Stimulated activated CD4-positive, alpha-beta T cell treated with anti-CD3 and anti-CD28 coated beads, Interleukin-4, amount 100 ng/mL, for 4 hours (primary cell): ENCODE data around the gene ZC2HC1C.
"Not testable (repeated sequence)": the region's sequence is repeated elsewhere in the genome, so short reads cannot be mapped to it uniquely, and the experiment has no call there.

Source experiments
- DNase-seq, 2 experiments: peaks; one replicate each; pipeline ENCODE4 v3.0.0-alpha.2; 2020

Gene ZC2HC1C

DNA sequence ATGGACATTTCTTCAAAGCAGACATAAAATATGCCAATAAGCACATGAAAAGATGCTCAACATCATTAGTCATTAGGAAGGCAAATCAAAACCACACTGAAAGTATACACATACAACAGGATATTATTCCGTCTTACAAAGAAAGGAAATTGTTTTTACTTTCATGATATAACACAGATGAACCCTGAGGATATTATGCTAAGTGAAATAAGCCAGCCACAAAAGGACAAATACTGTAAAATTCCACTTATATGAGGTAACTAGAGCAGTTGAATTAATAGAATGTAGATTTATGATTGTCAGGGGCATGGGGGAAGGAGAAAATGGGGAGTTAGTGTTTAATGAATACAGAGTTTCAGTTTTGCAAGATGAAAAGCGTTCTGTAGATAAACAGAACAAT lies 9.8 kb upstream of the ZC2HC1C start:
- no peak for DNase-seq

- DNase-seq: no peak
Observed at GRCh38 chr14:75060420-75060819, 9.0 kb upstream of the ZC2HC1C start.

DNA sequence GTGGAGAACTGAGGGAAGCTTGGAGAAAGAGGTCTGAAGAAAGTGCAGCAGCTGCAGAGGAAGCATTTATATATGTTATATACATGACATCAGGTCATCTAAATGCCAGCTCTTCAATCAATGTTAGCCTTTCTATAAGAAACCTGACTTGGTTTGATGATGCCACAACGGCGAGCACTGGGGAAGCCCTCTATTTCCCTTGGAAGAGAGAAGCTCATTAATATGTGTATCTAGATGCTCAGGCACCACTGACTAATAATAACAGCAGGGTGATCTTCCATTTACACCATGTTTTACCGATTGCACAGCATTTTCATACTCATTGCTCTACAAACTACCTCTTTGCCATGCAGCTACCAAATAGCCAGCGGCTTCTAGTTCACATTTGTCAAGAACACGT lies 6.4 kb upstream of the ZC2HC1C start:
- no peak for DNase-seq

GRCh38 chr14:75063491-75064204 lies 5.8 kb upstream of the ZC2HC1C start, which contains the start of gene ACYP1:
Gene ACYP1 (minus strand): TSS chr14:75064024. CDS start chr14:75063553, 471 bp downstream.
- DNase-seq: peak; percentile 85 to 91

DNA sequence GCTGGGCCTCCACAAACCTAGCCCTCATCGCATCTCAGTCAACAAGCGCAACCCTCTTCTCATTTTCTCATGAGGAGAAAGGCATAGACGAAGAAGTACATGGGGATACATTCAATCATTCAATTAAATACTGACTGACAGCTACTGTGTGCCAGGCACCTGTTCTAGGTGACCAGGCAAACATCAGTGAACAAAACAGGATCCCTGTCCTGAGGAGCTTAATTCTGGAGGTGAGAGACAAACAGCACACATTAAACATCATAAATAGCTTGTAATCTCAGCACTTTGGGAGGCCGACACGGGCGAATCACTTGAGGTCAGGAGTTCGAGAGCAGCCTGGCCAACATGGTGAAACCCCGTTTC lies 5.3 kb upstream of the ZC2HC1C start:
- no peak for DNase-seq

- no peak for DNase-seq
Observed at GRCh38 chr14:75066691-75067090, 2.8 kb upstream of the ZC2HC1C start.

DNA sequence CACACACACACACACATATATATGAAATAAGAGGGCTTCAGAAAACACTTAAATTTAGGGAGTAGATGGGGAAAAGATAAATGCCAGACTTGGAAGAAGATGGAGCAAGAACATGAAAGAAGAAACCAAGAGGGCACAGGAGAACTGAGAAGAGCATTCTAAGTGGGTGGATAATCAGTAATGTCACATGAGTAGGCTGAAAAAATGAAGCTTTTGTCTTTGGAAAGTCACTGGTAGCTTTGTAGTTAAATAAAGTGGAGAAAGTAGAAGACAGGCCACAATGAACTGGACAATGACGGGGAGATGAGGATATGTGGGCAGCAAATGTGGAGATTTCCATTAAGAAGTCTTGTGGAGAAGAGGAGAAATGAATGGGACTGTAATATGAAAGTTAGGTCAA lies 2.2 kb upstream of the ZC2HC1C start:
- no peak for DNase-seq

- DNase-seq: not testable (repeated sequence)
Observed at GRCh38 chr14:75067765-75068164, 1.7 kb upstream of the ZC2HC1C start.

DNA sequence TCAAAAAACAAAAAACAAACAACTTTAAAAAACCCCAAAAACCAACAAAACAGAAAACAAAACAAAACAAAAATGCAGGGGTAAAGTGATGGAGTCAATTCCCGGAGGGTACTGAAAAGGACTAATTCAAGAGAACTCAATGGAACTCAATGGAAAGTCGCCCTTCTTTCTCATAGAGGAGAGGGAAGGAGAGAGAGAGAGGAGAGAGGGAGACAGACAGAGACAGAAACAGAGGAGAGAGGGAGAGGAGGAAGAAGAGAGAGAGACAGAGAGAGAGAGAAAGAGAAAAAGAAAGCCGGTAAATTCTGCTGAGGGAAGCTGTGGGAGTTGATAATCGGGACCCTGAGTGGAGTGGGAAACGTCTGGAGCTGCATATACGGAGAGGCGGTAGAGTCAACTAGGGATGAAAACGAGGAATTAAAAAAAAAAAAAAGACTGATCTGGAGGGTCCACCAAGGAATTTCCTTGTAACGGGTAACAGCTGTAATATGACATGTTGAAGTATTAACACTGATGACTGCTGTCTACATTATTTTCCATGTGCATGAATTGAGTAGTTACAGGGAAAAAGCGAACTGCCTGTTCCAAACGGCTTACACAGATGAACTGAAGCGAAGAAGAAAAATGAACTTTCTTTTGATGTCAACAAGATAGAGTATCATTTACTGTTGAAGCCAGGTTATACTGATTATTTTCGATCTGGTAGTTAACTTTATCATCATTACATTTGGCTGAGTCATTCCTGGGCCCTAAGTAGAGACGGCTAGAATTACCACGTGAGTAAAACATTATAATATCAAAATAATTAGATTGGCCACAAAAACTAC lies 934 bp upstream of the ZC2HC1C start:
- no peak for DNase-seq

DNA sequence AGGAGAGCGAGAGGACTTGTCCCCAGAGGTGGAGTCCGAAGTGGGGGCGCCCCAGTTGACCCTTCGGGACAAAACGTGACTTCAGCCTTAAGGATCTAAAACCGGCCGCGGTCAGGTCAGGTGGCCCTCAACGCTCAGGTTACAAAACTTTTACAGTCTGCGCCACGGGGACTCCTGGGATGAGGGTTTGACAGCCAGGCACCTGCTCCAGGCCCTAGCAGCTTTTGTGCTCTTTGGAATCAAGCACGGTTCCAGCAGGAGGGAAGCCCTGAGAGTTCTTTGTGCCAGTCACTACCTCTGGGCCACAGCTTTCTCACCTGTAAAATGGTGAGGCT lies 337 bp downstream of the ZC2HC1C start:
- no peak for DNase-seq

GRCh38 chr14:75070383-75070782 lies 942 bp downstream of the ZC2HC1C start:
- DNase-seq: no peak

DNA sequence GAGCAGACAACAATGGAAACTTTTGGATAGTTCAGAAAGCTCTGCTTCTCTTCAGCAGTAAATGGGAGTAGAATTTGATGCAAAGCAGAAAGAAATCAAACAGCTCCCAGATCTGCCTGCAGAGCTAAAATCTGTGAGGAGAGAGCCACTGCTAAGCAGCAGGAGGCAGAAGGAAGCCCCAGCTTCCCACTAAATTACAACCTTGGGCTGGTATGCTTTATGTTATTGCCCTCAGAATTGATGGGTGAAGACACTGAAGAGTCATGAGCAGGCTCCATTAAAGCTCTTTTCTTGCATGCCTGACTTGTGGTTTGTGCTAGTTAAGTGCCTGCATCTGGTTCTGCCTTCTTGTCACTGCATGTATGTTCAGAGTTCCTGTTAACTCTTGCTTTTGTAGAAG lies 8.4 kb downstream of the ZC2HC1C start:
- no peak for DNase-seq

DNA sequence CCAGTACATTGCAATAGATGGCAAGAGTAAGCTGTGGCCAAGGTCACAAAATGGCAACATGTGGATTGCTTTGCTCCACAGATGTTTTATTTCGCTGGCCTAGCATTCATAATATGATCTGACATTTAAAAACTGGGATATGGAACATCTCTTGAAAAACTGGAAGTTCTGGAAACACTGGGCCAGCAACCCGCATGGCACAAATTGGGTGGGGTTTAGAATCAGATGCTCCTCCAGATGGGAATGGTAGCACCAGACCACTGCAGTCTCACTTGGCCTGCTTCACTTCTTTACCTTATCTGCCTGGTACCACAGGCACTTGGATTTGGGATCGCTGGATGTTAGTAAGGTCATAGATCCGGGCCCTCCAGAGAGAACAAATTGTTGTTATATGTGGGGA lies 10.1 kb downstream of the ZC2HC1C start:
- DNase-seq: no peak

GRCh38 chr14:75081660-75082229 lies 12.3 kb downstream of the ZC2HC1C start:
- DNase-seq: no peak

DNA sequence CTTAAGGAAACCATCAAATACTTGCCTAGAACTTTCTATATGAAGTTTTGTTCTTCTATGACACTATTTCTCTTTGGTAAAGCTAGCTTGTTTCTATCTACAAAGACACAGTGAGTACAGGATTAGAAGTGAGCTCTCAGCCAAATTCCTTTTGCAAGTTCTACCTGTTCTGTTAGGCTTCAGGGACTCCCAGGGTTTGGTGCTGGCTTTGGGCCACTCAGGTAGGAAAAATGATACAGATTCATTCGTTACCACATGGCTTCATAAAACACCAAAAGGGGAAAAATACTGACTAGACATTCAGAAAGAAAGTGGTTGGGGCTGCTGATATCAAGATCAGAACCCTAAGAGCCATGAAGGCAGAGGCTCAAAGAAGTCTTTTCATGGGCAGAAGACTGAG lies 13.8 kb downstream of the ZC2HC1C start:
- DNase-seq: no peak

DNA sequence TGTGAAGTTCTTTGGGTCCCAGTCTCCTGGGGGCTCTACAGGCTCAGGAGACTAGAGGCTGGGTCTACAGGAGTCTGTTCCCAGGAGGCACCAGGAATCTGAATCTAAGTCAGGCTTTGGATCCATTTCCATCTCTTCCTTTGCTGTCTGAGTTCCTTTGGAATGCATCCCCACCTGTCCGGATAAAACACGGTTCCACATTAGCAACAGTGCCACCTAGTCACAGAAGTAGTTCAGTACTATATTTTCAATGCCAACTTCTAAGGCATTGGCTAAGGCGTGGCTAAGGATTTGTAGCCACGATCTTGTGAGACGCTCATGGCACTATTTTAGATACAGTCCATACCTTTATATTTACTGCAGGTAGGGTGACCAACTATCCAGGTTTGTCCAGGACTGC lies 15.1 kb downstream of the ZC2HC1C start:
- no peak for DNase-seq

DNA sequence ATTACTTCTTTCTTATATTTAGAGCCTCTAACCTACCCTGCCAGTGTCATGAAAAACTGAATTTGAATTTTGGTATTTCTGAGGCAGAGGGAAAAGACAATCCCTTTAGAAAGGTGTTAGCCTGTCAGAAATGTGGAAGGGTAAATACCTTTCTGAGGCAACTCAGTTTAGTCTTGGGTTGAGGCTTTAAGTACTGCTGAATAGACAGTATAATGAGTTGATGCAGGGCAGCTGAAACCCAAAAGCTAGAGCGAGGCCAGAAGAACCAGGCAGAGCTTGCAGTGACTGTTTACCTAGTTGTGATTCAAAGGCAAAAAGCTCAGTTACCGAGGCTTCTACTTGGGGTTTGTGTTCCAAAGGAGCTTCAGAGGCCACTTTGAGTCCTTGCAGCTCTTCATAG lies 18.7 kb downstream of the ZC2HC1C start:
- DNase-seq: no peak

GRCh38 chr14:75088566-75089373 lies 19.3 kb downstream of the ZC2HC1C start:
- peak in 1 of 2 experiments; percentile 25 for DNase-seq

DNA sequence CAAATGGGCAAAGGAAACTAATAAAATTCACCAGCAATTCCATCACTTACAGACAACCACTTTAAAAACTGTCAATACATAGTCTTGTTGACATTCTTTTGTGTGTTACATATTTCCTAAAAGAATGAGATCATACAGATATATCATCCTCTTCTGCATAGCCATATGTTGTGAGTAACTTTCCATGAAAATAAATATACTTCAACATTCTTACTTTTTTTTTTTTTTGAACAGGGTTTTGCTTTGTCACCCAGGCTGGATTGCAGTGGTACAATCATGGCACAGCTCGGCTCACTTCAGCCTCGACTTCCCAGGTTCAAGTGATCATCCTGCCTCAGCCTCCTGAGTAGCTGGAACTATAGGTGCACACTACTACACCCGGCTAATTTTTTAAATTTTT lies 20.9 kb downstream of the ZC2HC1C start:
- no peak for DNase-seq

DNA sequence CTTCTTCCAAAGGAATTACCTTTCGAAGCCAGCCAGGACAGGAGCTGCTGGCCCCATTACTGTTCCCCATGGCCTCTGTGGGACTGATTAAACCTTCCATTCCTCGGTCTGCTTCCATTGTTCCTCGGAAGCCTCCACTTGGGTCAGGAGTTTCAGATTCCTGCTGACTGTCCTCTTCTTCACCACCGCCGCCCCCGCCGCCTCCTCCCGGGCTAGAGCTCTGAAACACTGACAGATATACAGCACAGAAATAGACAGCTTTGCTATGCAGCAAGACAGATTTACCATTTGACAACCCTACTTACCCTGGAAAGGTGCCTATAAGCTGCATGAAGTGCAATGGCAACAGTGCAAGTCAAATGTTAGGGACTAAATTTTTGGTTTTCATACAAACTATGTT lies 21.8 kb downstream of the ZC2HC1C start:
- DNase-seq: no peak

- no peak for DNase-seq
Observed at GRCh38 chr14:75092698-75093097, 23.3 kb downstream of the ZC2HC1C start.

DNA sequence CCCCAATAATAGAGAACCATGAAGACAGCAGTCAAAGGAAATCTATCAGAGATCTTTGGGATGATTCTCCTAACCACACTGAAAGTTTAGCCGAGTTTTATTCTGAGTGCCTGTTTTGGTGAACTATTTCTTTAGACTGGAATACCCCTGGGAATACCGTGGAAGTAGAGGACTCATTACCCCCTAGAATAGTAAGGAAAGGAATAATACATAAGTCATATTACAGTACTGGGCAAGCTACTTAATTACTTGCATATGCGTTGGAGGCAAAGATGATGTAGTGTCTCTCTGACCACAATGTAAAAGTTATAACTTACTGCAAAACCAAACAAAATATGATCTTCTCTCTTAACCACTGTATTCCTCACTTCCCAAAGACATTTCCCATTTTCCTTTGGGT lies 25.5 kb downstream of the ZC2HC1C start:
- no peak for DNase-seq

GRCh38 chr14:75095690-75096089 lies 26.2 kb downstream of the ZC2HC1C start:
- no peak for DNase-seq
